Loucy (cell line): Measurements from ENCODE around the gene TMIGD3.

ENCODE experiments used
- EZH2phosphoT487 ChIP-seq: fragments of 200-600 bp; IDR thresholded peaks from 2 replicates; pipeline ENCODE4 v1.6.1; 2018; ENCODE audit warnings: antibody characterized with exemption, mild to moderate bottlenecking, moderate library complexity, borderline replicate concordance
- TF ChIP-seq, protein P1 (sequence below): fragments of 200-600 bp; sonication (generic); conservative IDR thresholded peaks from 2 replicates; pipeline ENCODE4 v1.5.1; 2014; ENCODE audit warnings: mild to moderate bottlenecking, antibody characterized with exemption, low read length

DNA sequence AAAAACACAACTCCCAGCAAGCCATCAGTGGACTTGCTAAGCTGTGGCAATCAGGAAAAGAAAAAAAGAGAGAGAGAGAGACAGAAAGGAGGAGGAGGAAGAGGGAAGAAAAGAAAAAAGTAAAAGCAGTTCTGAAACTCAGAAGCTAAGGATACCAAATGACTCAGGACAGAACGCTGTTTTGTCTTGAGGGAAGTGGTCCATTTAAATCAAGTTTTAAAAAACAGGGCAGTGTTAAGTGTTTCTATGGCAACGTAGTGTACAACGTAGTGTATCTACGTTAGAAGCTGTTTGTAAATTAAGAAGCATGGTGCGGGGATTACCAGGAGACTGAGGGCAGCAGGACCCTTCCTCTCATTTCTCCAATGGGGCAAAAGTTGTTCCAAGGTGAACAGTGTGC is 5.8 kb downstream of the TMIGD3 start:
- TF ChIP-seq, protein P1, sequence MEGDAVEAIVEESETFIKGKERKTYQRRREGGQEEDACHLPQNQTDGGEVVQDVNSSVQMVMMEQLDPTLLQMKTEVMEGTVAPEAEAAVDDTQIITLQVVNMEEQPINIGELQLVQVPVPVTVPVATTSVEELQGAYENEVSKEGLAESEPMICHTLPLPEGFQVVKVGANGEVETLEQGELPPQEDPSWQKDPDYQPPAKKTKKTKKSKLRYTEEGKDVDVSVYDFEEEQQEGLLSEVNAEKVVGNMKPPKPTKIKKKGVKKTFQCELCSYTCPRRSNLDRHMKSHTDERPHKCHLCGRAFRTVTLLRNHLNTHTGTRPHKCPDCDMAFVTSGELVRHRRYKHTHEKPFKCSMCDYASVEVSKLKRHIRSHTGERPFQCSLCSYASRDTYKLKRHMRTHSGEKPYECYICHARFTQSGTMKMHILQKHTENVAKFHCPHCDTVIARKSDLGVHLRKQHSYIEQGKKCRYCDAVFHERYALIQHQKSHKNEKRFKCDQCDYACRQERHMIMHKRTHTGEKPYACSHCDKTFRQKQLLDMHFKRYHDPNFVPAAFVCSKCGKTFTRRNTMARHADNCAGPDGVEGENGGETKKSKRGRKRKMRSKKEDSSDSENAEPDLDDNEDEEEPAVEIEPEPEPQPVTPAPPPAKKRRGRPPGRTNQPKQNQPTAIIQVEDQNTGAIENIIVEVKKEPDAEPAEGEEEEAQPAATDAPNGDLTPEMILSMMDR: no peak
- no peak for TF ChIP-seq EZH2phosphoT487
